Raji (cell line): ENCODE data around the gene CA6.

Experiments used
- POLR2A ChIP-seq: IDR thresholded peaks from 2 replicates; pipeline ENCODE4 v1.6.1; 2011; ENCODE audit warnings: low read depth, low read length, control low read depth; ENCODE audit not compliant: insufficient read depth

Gene CA6

GRCh38 chr1:8945568-8945967 lies at the start of gene CA6:
Gene CA6 (plus strand): TSS chr1:8945868. CDS start chr1:8945887, 19 bp downstream.
- no peak for TF ChIP-seq POLR2A

GRCh38 chr1:8899046-8899445 lies 46.6 kb upstream of the CA6 start:
- no peak for TF ChIP-seq POLR2A

GRCh38 chr1:8902765-8903164 lies 42.9 kb upstream of the CA6 start:
- no peak for TF ChIP-seq POLR2A

- no peak for TF ChIP-seq POLR2A
Measured at GRCh38 chr1:8903410-8903809, 42.3 kb upstream of the CA6 start.

GRCh38 chr1:8903908-8904650 lies 41.6 kb upstream of the CA6 start:
- no peak for TF ChIP-seq POLR2A

GRCh38 chr1:8905582-8906191 lies 40.0 kb upstream of the CA6 start:
- TF ChIP-seq POLR2A = no peak

GRCh38 chr1:8908388-8909151 lies 37.1 kb upstream of the CA6 start:
- TF ChIP-seq POLR2A = no peak

- no peak for TF ChIP-seq POLR2A
Measured at GRCh38 chr1:8910331-8910730, 35.3 kb upstream of the CA6 start.

- no peak for TF ChIP-seq POLR2A
Measured at GRCh38 chr1:8910914-8911313, 34.8 kb upstream of the CA6 start.

- no peak for TF ChIP-seq POLR2A
Measured at GRCh38 chr1:8911416-8912309, 34.0 kb upstream of the CA6 start.

GRCh38 chr1:8913457-8913856 lies 32.2 kb upstream of the CA6 start:
- no peak for TF ChIP-seq POLR2A

- TF ChIP-seq POLR2A = no peak
Measured at GRCh38 chr1:8914466-8914865, 31.2 kb upstream of the CA6 start.

- TF ChIP-seq POLR2A = no peak
Measured at GRCh38 chr1:8915446-8915845, 30.2 kb upstream of the CA6 start.

- no peak for TF ChIP-seq POLR2A
Measured at GRCh38 chr1:8922962-8923361, 22.7 kb upstream of the CA6 start.

- TF ChIP-seq POLR2A = no peak
Measured at GRCh38 chr1:8925406-8925805, 20.3 kb upstream of the CA6 start.

GRCh38 chr1:8925960-8926359 lies 19.7 kb upstream of the CA6 start:
- TF ChIP-seq POLR2A = no peak
